AG09319 (cell line): ENCODE results near the gene SSR3.

ENCODE experiments used
- DNase-seq: peaks from one replicate; pipeline ENCODE4 v3.0.0-alpha.2; 2010; ENCODE audit warnings: low read depth; ENCODE audit errors: extremely low read depth
- TF ChIP-seq, protein P1 (sequence below): IDR thresholded peaks from 2 replicates; pipeline ENCODE4 v1.5.1; 2011; ENCODE audit warnings: low read depth, mild to moderate bottlenecking, inconsistent platforms, low read length, moderate library complexity

Gene SSR3

DNA sequence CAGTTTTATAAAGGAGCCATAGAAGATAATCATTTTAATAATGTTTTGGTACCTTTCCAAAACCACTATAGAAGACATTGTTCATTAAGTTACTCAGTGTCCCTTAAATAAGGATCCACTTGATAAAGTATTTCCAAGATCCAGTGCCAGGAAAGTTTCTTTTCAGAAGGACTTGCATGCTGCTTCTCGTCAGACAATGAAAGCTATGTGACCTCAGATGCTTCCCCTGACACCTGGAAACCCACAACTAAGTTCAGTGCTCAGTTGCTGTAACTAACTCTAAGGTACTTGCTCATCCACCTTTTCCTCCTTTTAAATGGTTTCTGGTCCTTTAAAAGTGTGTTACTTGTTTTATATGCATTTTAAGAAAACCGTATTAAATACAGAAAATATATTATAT lies 7.3 kb downstream of the SSR3 start:
- TF ChIP-seq, protein P1, sequence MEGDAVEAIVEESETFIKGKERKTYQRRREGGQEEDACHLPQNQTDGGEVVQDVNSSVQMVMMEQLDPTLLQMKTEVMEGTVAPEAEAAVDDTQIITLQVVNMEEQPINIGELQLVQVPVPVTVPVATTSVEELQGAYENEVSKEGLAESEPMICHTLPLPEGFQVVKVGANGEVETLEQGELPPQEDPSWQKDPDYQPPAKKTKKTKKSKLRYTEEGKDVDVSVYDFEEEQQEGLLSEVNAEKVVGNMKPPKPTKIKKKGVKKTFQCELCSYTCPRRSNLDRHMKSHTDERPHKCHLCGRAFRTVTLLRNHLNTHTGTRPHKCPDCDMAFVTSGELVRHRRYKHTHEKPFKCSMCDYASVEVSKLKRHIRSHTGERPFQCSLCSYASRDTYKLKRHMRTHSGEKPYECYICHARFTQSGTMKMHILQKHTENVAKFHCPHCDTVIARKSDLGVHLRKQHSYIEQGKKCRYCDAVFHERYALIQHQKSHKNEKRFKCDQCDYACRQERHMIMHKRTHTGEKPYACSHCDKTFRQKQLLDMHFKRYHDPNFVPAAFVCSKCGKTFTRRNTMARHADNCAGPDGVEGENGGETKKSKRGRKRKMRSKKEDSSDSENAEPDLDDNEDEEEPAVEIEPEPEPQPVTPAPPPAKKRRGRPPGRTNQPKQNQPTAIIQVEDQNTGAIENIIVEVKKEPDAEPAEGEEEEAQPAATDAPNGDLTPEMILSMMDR: no peak

GRCh38 chr3:156543043-156543555 lies 11.8 kb downstream of the SSR3 start:
- TF ChIP-seq, protein P1: no peak
- DNase-seq: no peak

More for the DNA sequence above, 7.3 kb downstream of the SSR3 start:
- DNase-seq: no peak

- TF ChIP-seq, protein P1: no peak
- no peak for DNase-seq
Measured at GRCh38 chr3:156542101-156543042, 12.5 kb downstream of the SSR3 start.

- TF ChIP-seq, protein P1: no peak
- DNase-seq: no peak
Measured at GRCh38 chr3:156539802-156540201, 15.1 kb downstream of the SSR3 start.

DNA sequence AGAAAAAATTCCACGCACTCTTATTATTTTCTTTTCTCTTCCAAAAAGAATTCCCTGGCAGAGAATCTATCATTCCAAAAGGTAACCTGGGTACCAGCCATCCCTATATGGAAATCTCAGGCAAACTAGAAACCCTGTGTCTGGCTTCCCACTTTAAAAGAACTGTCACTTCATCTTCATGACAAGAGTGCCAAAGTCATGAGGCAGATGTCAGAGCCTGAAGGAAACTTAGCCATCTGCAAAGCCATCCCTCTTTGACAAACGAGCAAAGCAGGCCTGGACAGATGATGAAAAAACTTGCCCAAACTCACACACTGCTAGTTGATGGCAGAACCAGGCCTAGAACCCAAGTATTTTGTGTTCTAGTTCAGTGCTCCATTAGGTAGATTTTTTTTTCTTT lies 15.9 kb downstream of the SSR3 start:
- TF ChIP-seq, protein P1: no peak
- no peak for DNase-seq

- TF ChIP-seq, protein P1: no peak
- DNase-seq: no peak
Measured at GRCh38 chr3:156536524-156537316, 18.2 kb downstream of the SSR3 start.
